Measurements from ENCODE around the gene ZMYND11.

The ZMYND11 gene

DNA sequence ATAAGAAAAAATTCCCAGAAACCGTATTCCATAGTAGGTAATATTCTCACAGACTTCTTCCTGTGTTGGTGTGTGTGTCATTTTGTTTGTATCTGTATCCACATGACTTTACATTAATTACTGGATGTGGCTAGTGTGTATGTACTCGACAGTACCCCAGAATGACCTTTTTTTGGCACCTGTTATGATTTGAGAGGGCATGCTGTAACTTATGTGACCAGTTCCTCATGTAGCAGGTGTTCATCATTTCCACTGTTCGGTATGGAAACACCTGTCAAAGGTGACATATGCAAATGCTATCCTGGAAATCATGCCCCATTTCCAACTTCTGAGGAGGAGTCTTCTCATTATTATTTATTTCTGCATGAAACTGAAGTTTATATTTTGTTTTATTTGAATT, 89.3 kb downstream of the ZMYND11 start:
- peaks cover 0 to 15% (median 3%) of the 10 kb centered on the region in 11 experiments; a peak in 5 of 22 replicates for H3K36me3 ChIP-seq
- H3K27ac ChIP-seq: no peak overlapping the region
- H3K4me3 ChIP-seq: no peak overlapping the region
- no peak overlapping the region for H3K9ac ChIP-seq
- H3K27me3 ChIP-seq: no peaks in the 10 kb centered on the region
- H3K4me2 ChIP-seq: no peak overlapping the region
- H3K9me3 ChIP-seq (replicated peaks in 1 of 11): no peaks in the 10 kb centered on the region
- H3K4me1 ChIP-seq: peaks cover 4 to 11% (median 10%) of the 10 kb centered on the region in 10 experiments; a peak in 16 of 20 replicates
- no peak for TF ChIP-seq Cebpa-rat (IDR thresholded peaks at IDR 0.05)
- H4K20me1 ChIP-seq: peaks cover 0 to 11% (median 0%) of the 10 kb centered on the region in 11 experiments; a peak in 5 of 22 replicates

DNA sequence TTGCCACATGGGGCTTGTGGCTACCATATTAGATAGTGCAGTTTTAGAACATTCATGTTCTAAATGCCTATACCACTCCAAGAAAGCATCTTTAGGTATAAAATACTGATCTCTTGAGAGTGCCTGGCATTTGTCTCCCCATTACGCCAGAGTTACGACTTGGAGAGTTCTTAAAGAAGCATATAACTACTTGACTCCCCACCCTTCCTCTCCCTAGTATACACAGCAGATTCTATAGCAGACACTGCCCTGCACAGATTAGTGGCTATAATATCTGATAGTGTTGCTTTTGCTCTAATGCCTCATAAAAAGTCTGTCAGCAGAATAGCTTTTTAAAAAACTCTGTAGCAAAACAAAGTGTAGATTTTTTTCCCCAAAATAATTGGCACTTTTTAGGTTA, 90.8 kb downstream of the ZMYND11 start:
- H3K36me3 ChIP-seq: peaks cover 0 to 15% (median 7%) of the 10 kb centered on the region in 11 experiments; a peak in 7 of 22 replicates
- no peak overlapping the region for H3K27ac ChIP-seq
- no peak overlapping the region for H3K4me2 ChIP-seq
- TF ChIP-seq Cebpa-rat (IDR thresholded peaks at IDR 0.05): no peak
- no peak overlapping the region for H3K9ac ChIP-seq
- H3K4me3 ChIP-seq: no peak overlapping the region
- H3K27me3 ChIP-seq: no peaks in the 10 kb centered on the region
- no peaks in the 10 kb centered on the region for H3K4me1 ChIP-seq
- peaks cover 0 to 10% (median 0%) of the 10 kb centered on the region in 11 experiments; a peak in 5 of 22 replicates for H4K20me1 ChIP-seq
- H3K9me3 ChIP-seq (replicated peaks in 1 of 11): no peaks in the 10 kb centered on the region

DNA sequence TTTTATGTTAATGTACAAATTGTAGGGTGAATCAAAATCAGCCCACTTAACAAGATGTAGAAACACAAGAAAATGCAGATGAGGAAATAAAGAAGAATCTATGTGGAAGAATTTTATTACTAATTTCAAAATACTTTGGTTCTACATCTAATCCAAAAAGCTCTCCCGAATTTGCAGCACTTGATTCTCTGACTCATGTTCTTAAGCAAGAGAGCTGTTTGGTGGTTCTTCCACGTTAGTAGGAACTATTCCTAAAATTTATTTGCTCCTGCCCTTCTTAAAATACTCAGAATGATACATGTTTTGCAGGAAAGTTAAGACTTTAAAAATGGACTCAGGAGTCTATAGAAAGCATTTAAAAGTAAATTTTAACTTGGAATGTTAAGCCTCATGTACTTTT, 91.8 kb downstream of the ZMYND11 start:
- Histone ChIP-seq H3K36me3 (peaks cover 0 to 9% (median 6%) of the 10 kb centered on the region in 11 experiments; a peak in 7 of 22 replicates), H3K27me3 (no peaks in the 10 kb centered on the region), H3K4me1 (no peaks in the 10 kb centered on the region), H3K9me3 (replicated peaks in 1 of 11) (no peaks in the 10 kb centered on the region), H3K27ac (no peak overlapping the region), H3K9ac (no peak overlapping the region), H3K4me3 (no peak overlapping the region), H3K4me2 (no peak overlapping the region), H4K20me1 (peaks cover 0 to 10% (median 0%) of the 10 kb centered on the region in 11 experiments; a peak in 5 of 22 replicates)
- TF ChIP-seq Cebpa-rat (IDR thresholded peaks at IDR 0.05): no peak

DNA sequence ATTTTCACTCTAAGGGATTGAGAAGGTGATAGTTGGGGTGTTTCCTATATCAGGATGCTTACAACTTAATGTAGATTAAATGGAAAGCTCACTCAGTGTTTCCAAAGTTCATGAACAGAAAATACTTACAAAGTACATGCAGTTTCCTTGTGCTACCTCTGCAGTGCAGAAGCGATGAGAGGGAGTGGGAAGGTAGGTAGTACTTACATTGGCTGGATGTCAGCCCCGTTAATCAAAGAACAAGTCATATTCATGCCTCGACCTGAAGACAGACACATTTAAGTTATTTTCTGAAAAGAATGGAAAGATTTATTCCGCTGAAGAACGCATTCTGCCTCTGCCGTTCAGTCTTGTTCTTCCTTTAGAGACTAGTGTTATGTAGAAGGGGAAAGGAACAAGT, 93.1 kb downstream of the ZMYND11 start:
- Histone ChIP-seq H3K36me3 (peaks cover 0 to 16% (median 6%) of the 10 kb centered on the region in 11 experiments; a peak in 7 of 22 replicates), H3K9ac (no peak overlapping the region), H3K4me1 (no peaks in the 10 kb centered on the region), H3K4me2 (no peak overlapping the region), H4K20me1 (peaks cover 0 to 10% (median 0%) of the 10 kb centered on the region in 11 experiments; a peak in 5 of 22 replicates), H3K27ac (no peak overlapping the region), H3K9me3 (replicated peaks in 1 of 11) (no peaks in the 10 kb centered on the region), H3K4me3 (no peak overlapping the region), H3K27me3 (no peaks in the 10 kb centered on the region)
- no peak for TF ChIP-seq Cebpa-rat (IDR thresholded peaks at IDR 0.05)

DNA sequence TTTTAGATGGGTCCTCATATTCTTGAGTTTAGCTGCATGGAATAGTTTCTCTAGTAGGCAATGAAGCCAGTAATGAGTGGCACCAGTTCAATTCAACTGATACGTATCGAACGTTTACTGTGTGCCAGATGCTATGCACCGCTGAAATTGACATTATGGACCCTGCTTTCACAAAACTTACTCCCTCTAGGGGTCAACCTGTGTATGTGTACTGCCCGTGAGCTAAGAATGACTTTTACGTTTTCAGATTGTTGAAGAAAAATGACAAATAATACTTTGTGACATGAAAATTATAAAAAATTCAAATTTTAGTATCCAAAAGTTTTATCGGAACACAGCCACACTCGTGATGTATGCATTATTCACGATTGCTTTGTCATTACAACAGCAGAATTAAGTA, 95.5 kb downstream of the ZMYND11 start:
- Histone ChIP-seq H3K4me3 (no peak overlapping the region), H3K27me3 (no peaks in the 10 kb centered on the region), H3K36me3 (peaks cover 0 to 18% (median 4%) of the 10 kb centered on the region in 11 experiments; a peak in 8 of 22 replicates), H3K4me2 (no peak overlapping the region), H4K20me1 (peaks cover 0 to 9% (median 0%) of the 10 kb centered on the region in 11 experiments; a peak in 7 of 22 replicates), H3K9me3 (replicated peaks in 1 of 11) (no peaks in the 10 kb centered on the region), H3K27ac (no peak overlapping the region), H3K9ac (no peak overlapping the region), H3K4me1 (peaks cover 0 to 5% (median 0%) of the 10 kb centered on the region in 10 experiments; a peak in 2 of 20 replicates)
- TF ChIP-seq Cebpa-rat (IDR thresholded peaks at IDR 0.05): no peak

DNA sequence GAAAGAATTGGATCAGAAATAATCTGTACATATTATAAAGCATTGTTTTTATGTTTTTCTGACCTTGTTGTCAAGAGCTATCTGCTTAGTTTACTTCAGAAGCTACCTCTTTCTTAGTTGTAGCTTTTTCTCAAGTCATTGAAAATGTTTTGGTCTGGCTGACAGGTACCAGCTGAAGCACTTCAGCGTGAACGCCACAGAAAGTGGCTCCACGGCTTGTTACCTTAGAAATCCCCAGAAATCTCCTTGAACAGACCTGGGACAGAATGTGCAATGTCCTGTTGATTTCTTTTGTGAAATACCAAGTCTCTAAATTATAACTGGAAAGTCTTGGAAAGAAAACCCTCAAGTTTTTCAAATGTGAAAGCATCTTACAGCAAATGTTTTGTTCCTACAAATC, 96.8 kb downstream of the ZMYND11 start:
- Histone ChIP-seq H3K27me3 (no peaks in the 10 kb centered on the region), H3K27ac (no peak overlapping the region), H3K4me3 (no peak overlapping the region), H3K9ac (no peak overlapping the region), H3K4me1 (peaks cover 0 to 9% (median 0%) of the 10 kb centered on the region in 10 experiments; a peak in 2 of 20 replicates), H3K9me3 (replicated peaks in 1 of 11) (no peaks in the 10 kb centered on the region), H3K36me3 (peaks cover under 1 to 18% (median 8%) of the 10 kb centered on the region in 11 experiments; a peak in 16 of 22 replicates), H3K4me2 (no peak overlapping the region), H4K20me1 (peaks cover 0 to 4% (median 0%) of the 10 kb centered on the region in 11 experiments; a peak in 5 of 22 replicates)
- TF ChIP-seq Cebpa-rat (IDR thresholded peaks at IDR 0.05): no peak

DNA sequence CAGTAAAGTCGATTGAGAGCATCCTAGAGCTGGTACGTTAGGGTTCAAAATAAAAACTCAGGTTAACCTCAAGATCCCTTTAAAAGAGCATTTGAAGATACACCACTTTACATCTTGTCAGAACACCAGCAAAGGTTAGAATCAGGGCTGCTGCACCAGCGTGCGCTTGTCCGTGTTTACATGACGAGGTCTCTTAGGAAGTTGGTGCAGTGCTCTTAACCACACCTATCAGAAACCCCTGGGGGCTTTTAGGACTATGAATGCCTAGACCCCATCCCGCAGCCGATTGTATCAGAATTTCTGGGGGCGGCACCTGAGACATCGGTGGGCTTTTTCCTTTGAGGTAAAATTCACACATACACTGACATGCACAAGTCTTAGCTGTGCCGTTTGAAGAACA, 97.6 kb downstream of the ZMYND11 start:
- Histone ChIP-seq H3K9ac (no peak overlapping the region), H4K20me1 (peaks cover 0 to 4% (median 0%) of the 10 kb centered on the region in 11 experiments; a peak in 5 of 22 replicates), H3K27ac (no peak overlapping the region), H3K4me1 (peaks cover 0 to 9% (median 0%) of the 10 kb centered on the region in 10 experiments; a peak in 2 of 20 replicates), H3K4me2 (no peak overlapping the region), H3K4me3 (no peak overlapping the region), H3K27me3 (no peaks in the 10 kb centered on the region), H3K9me3 (replicated peaks in 1 of 11) (no peaks in the 10 kb centered on the region), H3K36me3 (peaks cover 7 to 26% (median 16%) of the 10 kb centered on the region in 11 experiments; a peak in 18 of 22 replicates)
- no peak for TF ChIP-seq Cebpa-rat (IDR thresholded peaks at IDR 0.05)

DNA sequence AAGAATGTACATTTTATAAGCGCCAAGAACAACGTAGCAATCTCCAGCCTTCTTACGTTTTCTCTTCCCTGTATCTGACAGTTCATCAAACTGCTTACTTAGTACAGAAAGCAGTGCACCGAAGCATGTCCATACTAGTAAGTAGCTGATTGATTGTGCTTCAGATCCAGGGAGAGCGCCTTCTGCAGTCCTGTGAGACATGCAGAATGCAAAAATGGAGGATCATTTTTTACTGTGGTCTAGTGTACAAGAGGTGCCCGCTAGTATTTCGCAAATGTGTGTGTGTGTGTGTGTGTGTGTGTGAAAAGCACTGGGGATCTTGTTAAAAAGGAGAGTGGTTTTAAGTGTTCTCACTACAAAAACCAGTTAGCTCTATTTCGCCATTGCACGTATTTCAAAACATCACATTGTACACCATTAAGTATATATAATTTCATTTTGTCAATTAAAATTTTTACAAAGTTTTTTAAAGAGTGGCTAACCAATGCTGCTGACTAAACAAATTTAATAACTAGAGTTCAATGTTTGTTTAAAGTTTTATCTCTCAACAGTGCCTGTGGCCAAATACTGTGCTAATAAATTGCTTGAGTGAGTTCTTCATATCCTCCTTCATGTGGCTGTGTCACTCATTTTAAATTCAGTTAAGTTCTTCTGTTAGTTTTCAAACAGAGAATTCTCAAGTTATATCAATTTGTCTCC, 99.6 kb downstream of the ZMYND11 start:
- H3K27me3 ChIP-seq: no peaks in the 10 kb centered on the region
- H3K4me2 ChIP-seq: no peak overlapping the region
- H4K20me1 ChIP-seq: peaks cover 0 to 4% (median 0%) of the 10 kb centered on the region in 11 experiments; a peak in 5 of 22 replicates
- peaks cover 7 to 35% (median 28%) of the 10 kb centered on the region in 11 experiments; a peak in 20 of 22 replicates for H3K36me3 ChIP-seq
- H3K4me3 ChIP-seq: no peak overlapping the region
- TF ChIP-seq Cebpa-rat (IDR thresholded peaks at IDR 0.05): no peak
- peaks cover 0 to 9% (median 0%) of the 10 kb centered on the region in 10 experiments; a peak in 2 of 20 replicates for H3K4me1 ChIP-seq
- no peak overlapping the region for H3K9ac ChIP-seq
- H3K27ac ChIP-seq: no peak overlapping the region
- no peaks in the 10 kb centered on the region for H3K9me3 ChIP-seq (replicated peaks in 1 of 11)

DNA sequence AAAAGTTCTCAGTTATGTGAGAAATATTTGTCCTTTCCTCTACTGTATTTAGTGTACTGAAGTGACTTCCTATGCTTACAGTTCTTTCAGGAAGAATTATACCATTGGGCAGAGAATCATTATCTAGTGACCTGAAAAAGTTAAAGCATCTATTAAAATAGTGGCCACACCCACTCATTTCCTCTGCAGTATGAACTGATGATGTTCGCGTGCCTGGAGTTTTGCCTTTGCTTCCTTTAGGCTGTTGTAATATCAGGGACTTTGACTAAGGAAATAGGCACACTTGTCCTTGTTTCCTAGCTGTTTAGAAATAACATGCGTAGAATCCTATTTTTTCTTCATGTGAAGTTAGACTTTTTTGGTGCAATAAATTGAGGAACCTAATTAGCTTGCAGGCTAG, 100.7 kb downstream of the ZMYND11 start:
- TF ChIP-seq Cebpa-rat (IDR thresholded peaks at IDR 0.05): no peak
- no peak overlapping the region for H3K9ac ChIP-seq
- peaks cover 0 to 9% (median 0%) of the 10 kb centered on the region in 10 experiments; a peak in 2 of 20 replicates for H3K4me1 ChIP-seq
- H3K9me3 ChIP-seq (replicated peaks in 1 of 11): no peaks in the 10 kb centered on the region
- no peak overlapping the region for H3K27ac ChIP-seq
- peaks cover 0 to 4% (median 0%) of the 10 kb centered on the region in 11 experiments; a peak in 5 of 22 replicates for H4K20me1 ChIP-seq
- H3K4me2 ChIP-seq: no peak overlapping the region
- no peak overlapping the region for H3K4me3 ChIP-seq
- H3K36me3 ChIP-seq: peaks cover 15 to 46% (median 33%) of the 10 kb centered on the region in 11 experiments; a peak in 21 of 22 replicates
- no peaks in the 10 kb centered on the region for H3K27me3 ChIP-seq

Data from BLaER1 treated with 17β-estradiol and CSF1 and Interleukin-3, amounts not matched to agents 10 nM and 100 nM (cell line).